Measurements from ENCODE around the gene NAA38.

GRCh38 chr17:7887482-7888183, 30.3 kb upstream of the NAA38 start:
- TF ChIP-seq CTCF (IDR thresholded peaks at IDR 0.05) (no peak), POLR2A (IDR thresholded peaks at IDR 0.05) (peak; percentile 32)

Measured in right lobe of liver (tissue), 4 donors.